ENCODE measurements around the gene ELOB.

Gene ELOB

GRCh38 chr16:2775765-2776499, 1.1 kb downstream of the ELOB start:
- H3K9ac ChIP-seq (ENCODE audit: low read depth, low read length): peak overlapping the region; percentile 89
- H3K4me1 ChIP-seq (ENCODE audit: insufficient read depth, low read length): peaks cover 34% of the 10 kb centered on the region
- peaks cover 54% of the 10 kb centered on the region for H3K79me2 ChIP-seq (ENCODE audit: insufficient read depth, low read length)
- ATAC-seq (ENCODE audit: insufficient read depth, low read depth) (no peak), DNase-seq (no peak)
- no peaks in the 10 kb centered on the region for H3K9me3 ChIP-seq (ENCODE audit: insufficient read depth, low read length, severe bottlenecking)
- H4K20me1 ChIP-seq (ENCODE audit: insufficient read depth, low read length): peaks cover 44% of the 10 kb centered on the region
- H3K27ac ChIP-seq (ENCODE audit: low read length): peak overlapping the region; percentile 84
- peak overlapping the region; percentile 85 for H2AFZ ChIP-seq (ENCODE audit: low read depth, low read length)
- no peaks in the 10 kb centered on the region for H3K27me3 ChIP-seq (ENCODE audit: insufficient read depth, low read length, poor library complexity)
- peak overlapping the region; percentile 95 to 96; a peak in 3 of 4 replicates for H3K4me3 ChIP-seq (ENCODE audit: low read depth in 1 of 2, low read length in 2 of 2)
- peak overlapping the region; percentile 84 for H3K4me2 ChIP-seq (ENCODE audit: insufficient read depth, low read length)
- peaks cover 45% of the 10 kb centered on the region for H3K36me3 ChIP-seq (ENCODE audit: insufficient read depth, low read length)
- TF ChIP-seq EZH2 (IDR thresholded peaks at IDR 0.05; ENCODE audit: borderline replicate concordance, low read depth, low read length, severe bottlenecking) (no peak), CTCF (IDR thresholded peaks at IDR 0.05; ENCODE audit: borderline replicate concordance, extremely low read depth, low read length, poor library complexity, severe bottlenecking) (no peak)

GRCh38 chr16:2775131-2775716, 1.9 kb downstream of the ELOB start:
- H3K27ac ChIP-seq (ENCODE audit: low read length): no peak overlapping the region
- no peak for ATAC-seq (ENCODE audit: insufficient read depth, low read depth)

GRCh38 chr16:2774161-2774891, 2.8 kb downstream of the ELOB start:
- Histone ChIP-seq H2AFZ (ENCODE audit: low read depth, low read length) (no peak overlapping the region), H3K36me3 (ENCODE audit: insufficient read depth, low read length) (peaks cover 61% of the 10 kb centered on the region), H3K9ac (ENCODE audit: low read depth, low read length) (no peak overlapping the region), H3K79me2 (ENCODE audit: insufficient read depth, low read length) (peaks cover 63% of the 10 kb centered on the region), H3K27ac (ENCODE audit: low read length) (no peak overlapping the region), H3K27me3 (ENCODE audit: insufficient read depth, low read length, poor library complexity) (no peaks in the 10 kb centered on the region), H3K4me3 (ENCODE audit: low read depth in 1 of 2, low read length in 2 of 2) (no peak overlapping the region), H4K20me1 (ENCODE audit: insufficient read depth, low read length) (peaks cover 60% of the 10 kb centered on the region), H3K4me2 (ENCODE audit: insufficient read depth, low read length) (peak overlapping the region; percentile 84), H3K4me1 (ENCODE audit: insufficient read depth, low read length) (peaks cover 34% of the 10 kb centered on the region), H3K9me3 (ENCODE audit: insufficient read depth, low read length, severe bottlenecking) (no peaks in the 10 kb centered on the region)
- no peak for TF ChIP-seq CTCF (IDR thresholded peaks at IDR 0.05; ENCODE audit: borderline replicate concordance, extremely low read depth, low read length, poor library complexity, severe bottlenecking)
- no peak for TF ChIP-seq EZH2 (IDR thresholded peaks at IDR 0.05; ENCODE audit: borderline replicate concordance, low read depth, low read length, severe bottlenecking)
- no peak for ATAC-seq (ENCODE audit: insufficient read depth, low read depth)
- DNase-seq: no peak

More at GRCh38 chr16:2775131-2775716, 1.9 kb downstream of the ELOB start:
- TF ChIP-seq EZH2 (IDR thresholded peaks at IDR 0.05; ENCODE audit: borderline replicate concordance, low read depth, low read length, severe bottlenecking) (no peak), CTCF (IDR thresholded peaks at IDR 0.05; ENCODE audit: borderline replicate concordance, extremely low read depth, low read length, poor library complexity, severe bottlenecking) (no peak)
- peaks cover 34% of the 10 kb centered on the region for H3K4me1 ChIP-seq (ENCODE audit: insufficient read depth, low read length)
- no peak overlapping the region for H2AFZ ChIP-seq (ENCODE audit: low read depth, low read length)
- peaks cover 52% of the 10 kb centered on the region for H3K36me3 ChIP-seq (ENCODE audit: insufficient read depth, low read length)
- no peak for DNase-seq
- peak overlapping the region; percentile 89 for H3K9ac ChIP-seq (ENCODE audit: low read depth, low read length)
- H3K4me3 ChIP-seq (ENCODE audit: low read depth in 1 of 2, low read length in 2 of 2): peak overlapping the region in 1 of 2 experiments; percentile 96; a peak in 2 of 4 replicates
- H3K9me3 ChIP-seq (ENCODE audit: insufficient read depth, low read length, severe bottlenecking): no peaks in the 10 kb centered on the region
- no peaks in the 10 kb centered on the region for H3K27me3 ChIP-seq (ENCODE audit: insufficient read depth, low read length, poor library complexity)
- peak overlapping the region; percentile 84 for H3K4me2 ChIP-seq (ENCODE audit: insufficient read depth, low read length)
- peaks cover 56% of the 10 kb centered on the region for H3K79me2 ChIP-seq (ENCODE audit: insufficient read depth, low read length)
- peaks cover 51% of the 10 kb centered on the region for H4K20me1 ChIP-seq (ENCODE audit: insufficient read depth, low read length)

Measured in DND-41 (cell line).